Posterior vena cava (tissue), 2 donors: Measurements from ENCODE around the gene SLC15A4. TPM values are rescaled to one million over a fixed set of nuclear protein-coding genes. Genes with fewer than 3 reads are reported as not detected.

Experiments
- DNase-seq: peaks from one replicate; pipeline ENCODE4 v3.0.0-alpha.2; 2020; ENCODE audit warnings: low spot score
- intact Hi-C, 2 donors: fragments of 100-400 bp; cut with DNase I; formaldehyde crosslinking; loops; one replicate each; pipeline versions ENCODE4 v1.14.1 to v1.14.2; 2022 to 2023
- total RNA-seq, 2 donors: library from RNA; stranded (reverse); fragmentation: NEBNext Ultra II Directional; extraction: Animal tissue kit (Norgen Biotek cat#: 25700); gene quantifications; one replicate each; pipeline ENCODE4 v1.2.1, GENCODE V29; 2021
- donor health status: DM: yes; HTN: yes; CAD: no.
- donor health status: DM: yes; HTN: yes; CAD: no.

Gene SLC15A4
- total RNA-seq, 2 donors from 2014 or later: 26.8 to 27.0 TPM

- intact Hi-C loops: no loop called here
- DNase-seq: no peak
Observed at GRCh38 chr12:128783129-128783574, 40.6 kb downstream of the SLC15A4 start.

- intact Hi-C loops: loop anchor here in 1 of 2 donors (1.0 kb wide), 1 partner anchor 27 kb away; no protein-coding TSS in a partner anchor
- DNase-seq: no peak
Observed at GRCh38 chr12:128779901-128780300, 43.9 kb downstream of the SLC15A4 start.

GRCh38 chr12:128772249-128772648, 51.5 kb downstream of the SLC15A4 start:
- DNase-seq: no peak
- intact Hi-C loops: no loop called here

- no peak for DNase-seq
- intact Hi-C loops: no loop called here
Observed at GRCh38 chr12:128771681-128772080, 52.1 kb downstream of the SLC15A4 start.

GRCh38 chr12:128767518-128767917, 56.2 kb downstream of the SLC15A4 start:
- no peak for DNase-seq
- intact Hi-C loops: loop anchor here in 1 of 2 donors (5.0 kb wide), 1 partner anchor 725 kb away; no protein-coding TSS in a partner anchor

GRCh38 chr12:128766738-128767501, 56.8 kb downstream of the SLC15A4 start:
- DNase-seq: no peak

GRCh38 chr12:128763395-128763794, 60.4 kb downstream of the SLC15A4 start:
- intact Hi-C loops: no loop called here
- no peak for DNase-seq

More at GRCh38 chr12:128766738-128767501, 56.8 kb downstream of the SLC15A4 start:
- intact Hi-C loops: loop anchor here in 1 of 2 donors (5.0 kb wide), 1 partner anchor 725 kb away; no protein-coding TSS in a partner anchor

GRCh38 chr12:128761379-128761790, 62.4 kb downstream of the SLC15A4 start:
- intact Hi-C loops: no loop called here
- DNase-seq: no peak

- intact Hi-C loops: no loop called here
- no peak for DNase-seq
Observed at GRCh38 chr12:128755566-128755965, 68.2 kb downstream of the SLC15A4 start.

GRCh38 chr12:128754275-128754674, 69.5 kb downstream of the SLC15A4 start:
- intact Hi-C loops: no loop called here

GRCh38 chr12:128753438-128753837, 70.3 kb downstream of the SLC15A4 start:
- DNase-seq: no peak
- intact Hi-C loops: no loop called here

More at GRCh38 chr12:128754275-128754674, 69.5 kb downstream of the SLC15A4 start:
- DNase-seq: no peak

GRCh38 chr12:128752386-128752785, 71.4 kb downstream of the SLC15A4 start:
- intact Hi-C loops: no loop called here
- no peak for DNase-seq

- DNase-seq: no peak
- intact Hi-C loops: no loop called here
Observed at GRCh38 chr12:128747441-128747840, 76.3 kb downstream of the SLC15A4 start.

- DNase-seq: no peak
- intact Hi-C loops: no loop called here
Observed at GRCh38 chr12:128745772-128746689, 77.7 kb downstream of the SLC15A4 start.

GRCh38 chr12:128743916-128744315, 79.8 kb downstream of the SLC15A4 start:
- intact Hi-C loops: no loop called here
- no peak for DNase-seq

Other genes starting within 250 kb of the SLC15A4 start
- 1 to 10 TPM in 1 of 2 donors, under 1 TPM in 1; 0.67 to 1.9 TPM for gene GLT1D1, start 29.5 kb upstream of the SLC15A4 start, total RNA-seq